GM18873 (cell line): ENCODE measurements around the gene TAAR9.

Source experiments
- ATAC-seq: cut with Tn5 transposase; IDR thresholded peaks from one replicate; pipeline ENCODE4 v1.9.1; 2021; ENCODE audit warnings: mild to moderate bottlenecking, moderate library complexity, moderate number of reproducible peaks; ENCODE audit not compliant: unreplicated experiment, low FRiP score

Gene TAAR9

GRCh38 chr6:132537977-132538376 is at the start of gene TAAR9:
TSS of gene TAAR9 (plus strand) at chr6:132538277. CDS start at chr6:132538290, 13 bp downstream.
- no peak for ATAC-seq

DNA sequence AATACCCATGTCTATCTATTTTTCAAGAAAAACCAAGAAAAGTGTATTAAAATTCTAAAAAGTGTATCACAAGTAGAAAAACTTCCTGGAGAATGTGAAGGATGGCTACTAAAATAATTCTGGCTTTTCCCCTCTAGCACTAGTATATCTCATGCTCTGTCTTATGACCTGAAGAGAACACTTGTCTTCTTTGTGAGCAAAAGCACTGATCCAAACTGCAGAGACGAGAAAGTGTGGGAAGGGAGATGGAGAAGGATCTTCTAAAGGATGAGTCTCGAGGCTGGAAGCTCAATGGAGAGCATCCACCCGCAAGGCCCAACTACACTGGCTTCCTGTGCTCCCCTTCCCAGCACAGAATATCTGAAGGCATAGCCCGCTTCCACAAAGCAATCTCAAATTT is 48.7 kb upstream of the TAAR9 start:
- no peak for ATAC-seq

DNA sequence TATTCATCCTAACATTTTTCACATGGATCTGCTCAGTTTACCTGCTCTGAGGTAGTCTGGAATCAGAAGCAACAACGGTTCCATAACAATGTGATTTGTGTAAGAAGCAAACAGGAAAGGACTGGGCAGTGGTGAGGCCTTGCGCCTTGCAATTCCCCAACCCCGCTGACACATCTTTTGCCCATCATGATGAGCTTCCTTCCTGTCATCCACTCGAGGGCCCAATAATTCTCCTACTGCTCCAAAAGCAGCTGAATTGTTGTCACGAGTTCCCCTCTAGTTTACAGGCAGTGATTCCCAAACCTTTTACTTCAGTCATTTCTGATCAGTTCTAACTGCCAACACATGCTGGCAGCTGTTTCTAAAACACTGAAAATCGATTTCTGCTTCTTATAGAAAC is 48.1 kb upstream of the TAAR9 start:
- ATAC-seq = no peak

GRCh38 chr6:132490478-132491204 is 47.4 kb upstream of the TAAR9 start:
- ATAC-seq = peak; percentile 42

GRCh38 chr6:132491303-132491702 is 46.8 kb upstream of the TAAR9 start:
- ATAC-seq = no peak

- no peak for ATAC-seq
Measured at GRCh38 chr6:132491881-132492280, 46.2 kb upstream of the TAAR9 start.

- no peak for ATAC-seq
Measured at GRCh38 chr6:132494954-132495353, 43.1 kb upstream of the TAAR9 start.

GRCh38 chr6:132495604-132496079 is 42.4 kb upstream of the TAAR9 start:
- peak; percentile 46 for ATAC-seq

DNA sequence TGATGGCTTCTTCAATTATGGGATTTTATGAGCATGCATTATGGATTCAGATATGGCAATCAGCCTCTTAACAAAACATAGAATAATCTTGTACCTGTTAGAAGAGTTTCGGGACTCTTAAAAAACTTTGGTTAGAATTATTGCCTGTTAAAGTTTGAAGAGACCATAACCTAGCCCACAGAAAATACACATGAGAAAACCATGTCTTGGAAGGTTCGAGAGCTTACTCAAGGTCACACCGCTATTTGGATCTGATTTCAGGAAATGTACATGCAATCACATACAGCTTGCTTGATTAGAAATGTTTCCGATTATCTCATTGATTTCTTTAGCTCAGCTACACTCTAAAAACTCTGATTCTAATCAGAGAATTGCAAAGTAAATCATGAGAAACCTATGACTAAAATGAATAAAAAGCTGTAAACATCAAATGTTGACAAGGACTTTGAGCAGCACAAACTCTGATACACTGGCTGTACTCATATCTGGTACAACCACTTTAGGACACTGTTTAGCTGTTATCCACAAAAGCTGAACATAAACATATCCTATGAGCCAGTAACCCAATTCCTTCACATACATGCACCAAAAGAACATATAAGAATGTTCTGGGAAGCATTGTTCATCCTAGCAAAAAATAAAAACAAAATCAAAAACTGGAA is 41.4 kb upstream of the TAAR9 start:
- ATAC-seq = no peak

DNA sequence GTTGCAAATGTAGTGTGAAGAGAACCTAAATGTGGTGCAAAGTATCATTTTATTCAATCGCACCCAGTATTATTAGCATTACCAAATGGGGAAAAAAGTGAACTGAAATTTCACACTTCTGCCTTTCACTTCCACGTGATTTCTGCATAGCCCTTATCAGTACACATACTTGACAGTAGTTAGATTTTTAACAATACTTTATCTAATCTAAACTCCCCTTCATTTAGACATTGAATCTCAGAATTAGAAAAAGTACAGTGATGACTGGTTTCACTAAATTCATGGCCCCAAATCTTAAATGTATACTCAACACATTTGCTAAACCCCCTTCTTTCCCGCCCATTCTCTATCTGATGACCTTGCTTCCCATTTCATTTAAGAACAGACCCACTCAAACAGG is 39.4 kb upstream of the TAAR9 start:
- ATAC-seq = peak; percentile 38

DNA sequence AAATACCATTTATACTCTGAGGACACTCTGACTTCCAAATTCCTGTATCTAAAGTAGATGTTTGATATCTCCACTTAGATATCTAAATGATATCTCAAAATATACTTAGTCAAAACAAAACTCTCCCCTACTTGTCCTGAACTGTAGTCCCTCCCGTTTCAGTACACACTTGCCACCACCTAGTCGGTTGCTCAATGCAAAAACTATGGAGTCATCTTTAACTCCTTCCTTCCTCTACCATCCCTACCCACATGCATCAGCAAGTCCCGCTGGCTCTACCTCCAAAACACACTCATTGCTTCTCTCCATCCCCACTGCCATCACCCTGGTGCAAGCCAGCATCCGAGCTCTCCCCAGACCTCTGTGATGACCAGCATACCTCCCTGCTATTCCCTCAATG is 38.3 kb upstream of the TAAR9 start:
- ATAC-seq = no peak

DNA sequence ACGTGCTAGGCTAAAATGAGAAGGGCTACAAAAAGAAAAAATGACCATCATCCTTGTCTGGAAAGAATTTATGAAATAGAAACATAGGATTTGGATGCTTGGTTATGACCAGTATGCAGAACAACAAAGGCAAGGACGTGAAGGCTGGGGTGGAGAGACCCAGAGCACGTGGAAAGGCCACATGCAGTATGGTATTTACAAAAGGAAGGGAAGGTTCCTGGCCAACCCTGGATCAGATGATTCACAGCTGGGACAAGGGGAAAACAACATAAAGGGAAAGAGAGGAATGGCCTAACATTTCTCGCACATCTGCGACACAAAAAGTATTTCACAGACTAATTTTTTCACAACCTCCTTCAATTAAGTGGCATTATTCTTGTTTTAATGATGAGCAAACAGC is 33.3 kb upstream of the TAAR9 start:
- ATAC-seq = no peak

DNA sequence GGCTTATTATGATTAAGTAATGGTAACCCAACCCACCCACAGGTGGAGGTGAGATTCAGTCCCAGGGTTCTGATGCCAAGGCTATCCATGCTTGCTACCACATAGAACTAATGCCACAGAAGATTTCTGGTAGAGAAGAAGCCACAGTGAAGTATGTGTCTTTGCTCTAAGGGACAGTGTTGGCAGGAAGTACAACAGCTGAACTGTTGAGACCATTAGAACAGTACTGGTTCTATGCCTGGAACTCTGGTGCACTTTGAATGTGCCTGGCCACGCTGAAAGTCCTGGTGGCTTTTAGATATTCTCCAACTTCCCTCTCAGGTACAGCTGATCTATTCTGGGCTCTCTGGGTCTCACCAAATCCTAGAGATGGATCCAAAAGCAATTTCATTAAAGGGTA is 32.9 kb upstream of the TAAR9 start:
- no peak for ATAC-seq

- no peak for ATAC-seq
Measured at GRCh38 chr6:132506461-132506860, 31.6 kb upstream of the TAAR9 start.

DNA sequence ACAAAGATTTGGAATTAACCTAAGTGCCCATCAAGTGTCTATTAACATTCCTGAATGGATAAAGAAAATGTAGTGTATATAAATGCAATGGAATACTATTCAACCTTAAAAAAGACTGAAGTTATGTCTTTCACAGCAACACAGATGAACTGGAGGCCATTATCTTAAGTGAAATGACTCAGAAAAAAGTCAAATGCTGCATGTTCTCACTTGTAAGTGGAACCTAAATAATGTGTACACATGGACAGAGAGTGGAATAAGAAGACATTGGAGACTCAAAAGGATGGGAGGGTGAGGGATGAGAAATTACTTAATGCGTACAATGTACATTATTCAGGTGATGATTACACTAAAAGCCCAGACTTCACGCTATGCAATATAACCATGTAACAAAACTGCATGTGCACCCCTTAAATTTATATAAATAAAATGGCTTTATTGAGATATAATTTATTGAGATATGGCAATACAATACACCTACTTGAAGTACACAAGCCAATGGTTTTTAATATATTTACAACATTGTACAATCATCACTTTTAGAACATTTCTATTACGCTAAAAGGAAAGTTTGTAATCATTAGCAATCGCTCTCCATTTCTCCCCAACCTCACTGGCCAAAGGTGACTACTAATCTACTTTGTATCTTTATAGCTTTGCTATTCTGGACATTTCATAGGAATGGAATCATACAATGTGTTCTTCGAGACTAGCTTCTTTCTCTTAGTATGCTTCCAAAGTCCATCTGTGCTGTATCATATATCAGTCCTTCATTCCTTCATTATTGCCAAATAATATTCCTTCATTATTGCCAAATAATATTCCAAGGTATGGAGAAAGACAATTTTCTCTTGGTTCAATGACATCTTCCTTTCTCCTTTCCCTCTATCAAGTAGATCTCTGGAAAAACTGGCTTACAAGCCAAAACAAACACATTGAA is 30.9 kb upstream of the TAAR9 start:
- no peak for ATAC-seq

DNA sequence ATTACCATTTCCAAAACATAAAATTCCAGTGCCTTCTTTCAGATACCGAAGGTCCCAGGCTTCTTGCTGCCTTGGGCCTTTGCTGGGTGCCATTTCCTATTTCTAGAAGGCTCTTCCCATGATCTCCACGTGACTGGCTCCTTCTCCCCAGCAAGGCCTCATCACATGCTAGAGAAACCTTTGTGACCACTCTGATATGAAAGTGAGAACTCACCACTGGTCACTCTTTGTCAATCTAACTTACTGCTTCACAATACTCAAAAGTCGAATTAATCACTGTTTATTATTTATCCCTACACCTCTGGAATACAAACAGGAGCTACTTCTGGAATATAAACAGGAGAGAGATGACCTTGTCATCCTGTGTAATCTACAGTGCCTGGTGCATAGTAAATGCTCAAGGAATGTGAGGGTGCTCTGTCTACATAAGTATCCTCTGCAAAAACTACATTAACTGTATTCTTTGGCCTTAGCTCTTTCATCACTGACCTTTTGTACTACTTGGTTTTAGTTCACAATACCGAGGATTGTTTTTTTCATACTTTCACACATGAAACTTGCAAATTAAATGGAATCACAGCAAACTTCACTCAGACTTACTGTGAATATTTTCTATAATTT is 26.8 kb upstream of the TAAR9 start:
- no peak for ATAC-seq

- no peak for ATAC-seq
Measured at GRCh38 chr6:132511831-132512220, 26.3 kb upstream of the TAAR9 start.

GRCh38 chr6:132512342-132512637 is 25.8 kb upstream of the TAAR9 start:
- ATAC-seq = no peak

GRCh38 chr6:132512638-132513632 is 25.1 kb upstream of the TAAR9 start, which contains the start of gene STX7:
TSS of gene STX7 (minus strand) at chr6:132513116. CDS start at chr6:132503530, 9,586 bp downstream.
- peak; percentile 92 for ATAC-seq
